HK-2 (cell line): Measurements from ENCODE around the gene TOMM40.
"Not testable (repeated sequence)": the region's sequence is repeated elsewhere in the genome, so short reads cannot be mapped to it uniquely, and the experiment has no call there.

ENCODE experiments used
- DNase-seq: peaks from one replicate; pipeline ENCODE4 v3.0.0-alpha.2; 2018; ENCODE audit not compliant: unreplicated experiment

Gene TOMM40

DNA sequence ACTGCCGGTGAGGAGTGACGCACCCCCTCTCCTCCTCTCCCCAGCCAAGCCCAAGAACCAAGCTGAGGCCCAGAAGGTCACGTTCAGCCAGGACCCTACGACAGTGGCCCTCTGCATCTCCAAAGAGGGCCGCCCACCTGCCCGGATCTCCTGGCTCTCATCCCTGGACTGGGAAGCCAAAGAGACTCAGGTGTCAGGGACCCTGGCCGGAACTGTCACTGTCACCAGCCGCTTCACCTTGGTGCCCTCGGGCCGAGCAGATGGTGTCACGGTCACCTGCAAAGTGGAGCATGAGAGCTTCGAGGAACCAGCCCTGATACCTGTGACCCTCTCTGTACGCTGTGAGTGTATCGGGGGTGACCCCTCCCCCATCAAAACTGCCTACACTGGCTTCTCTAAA, 19.2 kb upstream of the TOMM40 start:
- DNase-seq = no peak

GRCh38 chr19:44872661-44873060, 18.4 kb upstream of the TOMM40 start:
- DNase-seq = no peak

DNA sequence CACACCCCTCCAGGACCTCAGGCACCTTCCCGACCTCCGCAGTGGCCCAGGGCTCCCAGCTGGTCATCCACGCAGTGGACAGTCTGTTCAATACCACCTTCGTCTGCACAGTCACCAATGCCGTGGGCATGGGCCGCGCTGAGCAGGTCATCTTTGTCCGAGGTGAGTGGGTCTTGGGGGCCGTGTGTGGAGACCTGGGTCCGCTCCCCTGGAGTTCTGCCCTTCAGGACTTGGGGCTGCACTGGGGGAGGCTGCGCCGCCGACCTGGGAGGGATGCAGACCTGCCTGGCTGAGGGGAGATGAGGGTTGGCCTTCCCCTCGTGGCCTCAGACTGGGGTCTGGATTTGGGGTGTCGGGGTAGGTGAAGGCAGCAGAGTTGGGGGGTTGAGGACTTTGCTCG, 16.7 kb upstream of the TOMM40 start:
- no peak for DNase-seq

- DNase-seq = no peak
Measured at GRCh38 chr19:44875666-44876451, 15.2 kb upstream of the TOMM40 start.

DNA sequence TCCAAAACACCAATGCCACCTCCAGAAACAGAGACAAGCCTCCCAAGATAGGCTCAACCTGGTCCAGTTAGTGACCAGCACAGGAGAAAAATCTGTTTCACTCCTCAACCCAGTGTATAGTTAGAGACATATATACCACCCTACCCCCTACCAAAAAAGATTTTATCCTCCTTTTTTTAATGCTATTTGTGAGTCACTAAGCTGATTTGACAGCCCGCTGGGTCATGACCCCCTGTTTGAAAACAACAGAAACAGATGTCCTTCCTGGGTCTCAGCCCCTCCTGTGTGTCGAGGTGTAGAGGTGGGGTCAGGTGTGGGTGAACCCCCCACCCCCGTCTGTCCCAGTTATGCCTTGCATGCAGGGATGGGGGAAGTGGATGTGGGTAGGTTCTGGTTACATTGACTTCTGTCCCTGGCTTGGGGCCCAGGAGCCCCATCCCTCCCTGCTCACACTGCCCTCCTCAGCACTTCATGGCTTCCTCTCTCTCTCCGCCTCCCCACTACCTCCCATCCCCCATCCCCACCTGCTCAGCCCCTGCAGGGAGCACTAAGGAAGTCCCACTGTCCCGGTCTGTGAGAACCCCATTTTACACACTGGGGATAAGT, 14.0 kb upstream of the TOMM40 start:
- no peak for DNase-seq

DNA sequence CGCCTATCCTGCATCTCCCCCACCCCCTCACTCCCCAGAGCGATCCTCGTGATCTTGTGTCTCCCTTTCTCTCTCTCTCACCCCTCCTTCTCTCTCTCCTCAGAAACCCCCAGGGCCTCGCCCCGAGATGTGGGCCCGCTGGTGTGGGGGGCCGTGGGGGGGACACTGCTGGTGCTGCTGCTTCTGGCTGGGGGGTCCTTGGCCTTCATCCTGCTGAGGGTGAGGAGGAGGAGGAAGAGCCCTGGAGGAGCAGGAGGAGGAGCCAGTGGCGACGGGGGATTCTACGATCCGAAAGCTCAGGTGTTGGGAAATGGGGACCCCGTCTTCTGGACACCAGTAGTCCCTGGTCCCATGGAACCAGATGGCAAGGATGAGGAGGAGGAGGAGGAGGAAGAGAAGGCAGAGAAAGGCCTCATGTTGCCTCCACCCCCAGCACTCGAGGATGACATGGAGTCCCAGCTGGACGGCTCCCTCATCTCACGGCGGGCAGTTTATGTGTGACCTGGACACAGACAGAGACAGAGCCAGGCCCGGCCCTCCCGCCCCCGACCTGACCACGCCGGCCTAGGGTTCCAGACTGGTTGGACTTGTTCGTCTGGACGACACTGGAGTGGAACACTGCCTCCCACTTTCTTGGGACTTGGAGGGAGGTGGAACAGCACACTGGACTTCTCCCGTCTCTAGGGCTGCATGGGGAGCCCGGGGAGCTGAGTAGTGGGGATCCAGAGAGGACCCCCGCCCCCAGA, 12.8 kb upstream of the TOMM40 start:
- no peak for DNase-seq

- no peak for DNase-seq
Measured at GRCh38 chr19:44879309-44880065, 11.6 kb upstream of the TOMM40 start.

GRCh38 chr19:44882063-44882462, 9.0 kb upstream of the TOMM40 start:
- no peak for DNase-seq

DNA sequence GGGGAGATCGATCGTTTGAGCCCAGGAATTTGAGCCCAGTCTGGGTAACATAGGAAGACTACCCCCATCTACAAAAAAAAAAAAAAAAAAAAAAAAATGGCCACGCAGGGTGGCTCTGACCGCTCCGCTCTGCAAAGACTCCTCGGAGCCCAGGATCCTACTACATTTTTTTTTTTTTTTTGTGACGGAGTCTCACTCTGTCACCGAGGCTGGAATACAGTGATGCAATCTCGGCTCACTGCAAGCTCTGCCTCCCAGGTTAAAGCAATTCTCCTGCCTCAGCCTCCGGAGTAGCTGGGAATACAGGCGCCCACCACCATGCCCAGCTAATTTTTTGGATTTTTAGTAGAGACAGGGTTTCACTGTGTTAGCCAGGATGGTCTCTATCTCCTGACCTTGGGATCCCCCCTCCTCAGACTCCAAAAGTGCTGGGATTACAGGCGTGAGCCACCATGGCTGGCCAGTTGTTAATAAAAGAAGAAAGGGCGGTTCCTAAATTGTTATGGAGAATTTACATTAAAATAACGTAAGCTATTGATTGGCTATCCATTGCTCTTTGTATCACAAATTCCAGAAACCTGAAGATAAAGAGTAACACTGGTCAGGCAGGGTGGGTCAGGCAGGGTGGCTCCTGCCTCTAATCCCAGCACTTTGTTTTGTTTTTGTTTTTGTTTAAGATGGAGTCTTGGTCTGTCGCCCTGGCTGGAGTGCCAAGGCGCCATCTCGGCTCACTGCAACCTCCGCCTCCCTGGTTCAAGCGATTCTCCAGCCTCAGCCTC, 8.2 kb upstream of the TOMM40 start:
- not testable (repeated sequence) for DNase-seq

DNA sequence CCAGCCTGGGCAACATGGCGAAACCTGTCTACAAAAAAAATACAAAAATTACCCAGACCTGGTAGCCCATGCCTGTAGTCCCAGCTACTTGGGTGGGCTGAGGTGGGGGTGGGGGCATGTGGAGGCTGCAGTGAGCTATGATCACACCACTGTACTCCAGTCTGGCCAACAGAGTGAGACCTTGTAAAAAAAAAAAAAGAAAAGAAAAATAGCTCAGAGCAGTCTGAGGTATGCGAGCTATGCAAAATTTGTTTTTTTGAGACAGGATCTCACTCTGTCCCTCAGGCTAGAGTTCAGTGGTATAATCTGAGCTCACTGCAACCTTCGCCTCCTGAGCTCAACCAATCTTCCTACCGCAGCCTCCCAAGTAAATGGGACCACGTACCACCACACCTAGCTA, 7.1 kb upstream of the TOMM40 start:
- DNase-seq = no peak

- no peak for DNase-seq
Measured at GRCh38 chr19:44884566-44884965, 6.5 kb upstream of the TOMM40 start.

DNA sequence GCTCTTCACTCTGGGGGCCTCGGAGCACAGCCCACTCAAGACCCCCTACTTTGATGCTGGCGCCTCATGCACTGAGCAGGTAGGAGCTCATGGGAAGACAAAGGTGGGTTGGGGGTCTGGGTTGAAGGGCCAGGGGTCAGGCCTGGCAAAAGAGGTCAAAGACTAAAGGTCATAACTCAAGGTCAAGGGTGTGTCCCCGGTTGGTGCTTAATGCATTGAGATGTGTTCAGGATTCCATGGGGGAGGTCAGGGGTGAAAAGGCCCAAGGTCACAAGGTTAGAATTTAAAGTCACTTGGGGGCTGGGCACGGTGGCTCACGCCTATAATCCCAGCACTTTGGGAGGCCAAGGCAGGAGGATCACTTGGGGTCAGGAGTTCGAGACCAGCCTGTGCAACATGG, 4.9 kb upstream of the TOMM40 start:
- DNase-seq = no peak

DNA sequence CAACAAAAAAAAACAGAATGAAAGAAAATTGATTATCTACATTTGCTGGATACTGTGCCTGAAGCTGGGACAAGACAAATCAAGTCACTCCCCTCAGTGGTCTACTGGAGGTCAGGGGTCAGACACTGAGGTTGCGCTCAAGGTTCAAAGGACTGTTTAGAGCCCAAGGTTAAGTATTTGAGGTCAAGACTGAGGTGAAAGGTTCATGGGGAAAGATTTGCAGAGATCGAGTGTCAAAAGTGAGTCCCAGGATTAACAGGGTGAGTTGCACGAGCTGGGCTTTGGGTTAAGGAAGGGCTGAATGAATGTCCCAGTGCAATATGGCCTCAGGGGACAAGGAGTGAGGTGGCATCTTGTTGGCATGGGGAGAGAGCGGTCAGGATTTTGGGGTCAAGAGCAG, 3.4 kb upstream of the TOMM40 start:
- no peak for DNase-seq

DNA sequence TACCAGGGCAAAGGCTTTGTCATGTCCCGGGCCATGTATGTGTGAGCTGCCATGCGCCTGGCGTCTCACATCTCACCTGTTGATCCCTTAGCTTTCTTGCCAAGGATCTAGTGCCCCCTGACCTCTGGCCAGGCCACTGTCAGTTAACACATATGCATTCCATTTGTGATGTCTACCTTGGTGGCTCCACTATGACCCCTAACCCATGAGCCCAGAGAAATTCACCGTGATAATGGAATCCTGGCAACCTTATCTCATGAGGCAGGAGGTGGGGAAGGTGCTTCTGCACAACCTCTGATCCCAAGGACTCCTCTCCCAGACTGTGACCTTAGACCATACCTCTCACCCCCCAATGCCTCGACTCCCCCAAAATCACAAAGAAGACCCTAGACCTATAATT, 2.7 kb upstream of the TOMM40 start:
- not testable (repeated sequence) for DNase-seq

GRCh38 chr19:44889830-44890365, 1.2 kb upstream of the TOMM40 start:
- DNase-seq = no peak

DNA sequence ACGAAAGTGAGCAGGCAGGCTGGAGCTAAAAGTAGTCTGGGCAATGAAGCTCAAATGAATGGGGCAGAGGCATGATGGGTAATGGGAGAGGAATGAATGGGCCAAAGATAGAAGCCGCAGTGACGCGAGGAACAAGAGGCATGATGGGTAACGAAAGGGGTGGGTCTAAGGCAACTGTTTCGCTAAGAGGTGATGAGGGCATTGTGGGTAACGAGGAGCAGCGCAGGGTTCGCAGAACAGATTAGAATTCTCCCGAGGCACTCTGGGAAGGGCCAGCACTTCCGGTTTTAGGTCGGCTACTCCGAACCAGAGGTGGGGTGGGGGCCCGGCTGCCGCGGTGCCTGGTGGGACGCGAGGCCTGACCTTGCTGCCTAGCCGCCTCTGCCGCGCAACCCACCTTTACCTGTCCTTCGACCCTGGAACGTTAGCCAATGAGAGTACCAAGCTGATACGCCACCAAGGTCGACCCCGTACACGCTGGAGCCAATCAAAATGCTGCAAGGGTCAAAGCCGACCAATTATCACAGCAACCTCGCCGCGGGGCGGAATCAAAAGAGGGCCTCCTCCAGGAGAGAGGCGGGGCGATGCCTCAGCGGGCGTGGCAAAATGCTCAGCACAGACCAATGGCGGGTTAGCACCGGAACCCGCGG, 563 bp upstream of the TOMM40 start:
- DNase-seq = peak; percentile 100

GRCh38 chr19:44892932-44893331, 1.9 kb downstream of the TOMM40 start:
- DNase-seq = no peak

- DNase-seq = no peak
Measured at GRCh38 chr19:44893332-44894051, 2.4 kb downstream of the TOMM40 start.

DNA sequence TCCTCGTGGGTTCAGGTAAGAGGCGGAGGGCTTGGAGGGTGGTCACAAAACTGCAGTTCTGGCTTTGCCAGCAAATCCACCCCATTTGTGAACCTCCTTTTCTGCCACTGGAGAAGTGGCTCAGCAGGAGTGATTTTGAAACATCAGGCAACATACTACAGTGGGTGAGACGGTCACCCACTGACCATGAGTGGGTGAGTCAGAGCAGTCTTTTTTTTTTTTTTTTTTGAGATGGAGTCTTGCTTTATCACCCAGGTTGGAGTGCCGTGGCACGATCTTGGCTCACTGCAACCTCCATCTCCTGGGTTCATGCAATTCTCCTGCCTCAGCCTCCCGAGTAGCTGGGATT, 3.0 kb downstream of the TOMM40 start:
- DNase-seq = no peak

GRCh38 chr19:44894946-44895345, 3.9 kb downstream of the TOMM40 start:
- DNase-seq = no peak
